ENCODE measurements around the gene CD151. TPM values are rescaled to one million over a fixed set of nuclear protein-coding genes. Genes with fewer than 3 reads are reported as not detected.

The CD151 gene
- total RNA-seq, 2 experiments from 2014 or later = 20.2 to 20.8 TPM

- intact Hi-C loops (cut with DNase I, micrococcal nuclease) = loop anchor here (1.0 kb wide), 3 partner anchors 10 to 22 kb away; partner anchors contain the start of genes RPLP2 (in 2 of the 2), POLR2L (in 1 of the 2) and TSPAN4 (in 1 of the 2)
- no peak for TF ChIP-seq CTCF (IDR thresholded peaks at IDR 0.05)
- ChIA-PET POLR2A (interaction anchor here (0.5 to 6.1 kb wide), 20 partner anchors 9 to 613 kb away, joined by 3 to 115 read pairs (median 7); partner anchors contain the start of genes BET1L, CD151, CRACR2B and DEAF1), CTCF (interaction anchor here (1.1 to 2.0 kb wide), 3 partner anchors 9 to 28 kb away, joined by 4 to 7 read pairs (median 4); no protein-coding TSS in a partner anchor)
- Histone ChIP-seq H3K4me3 (ENCODE audit: low read length) (peak overlapping the region; percentile 74), H3K27ac (ENCODE audit: low read depth in 1 of 2, low read length in 2 of 2) (peak overlapping the region in 1 of 2 donors; percentile 88), H3K4me1 (ENCODE audit: insufficient read depth, low read length) (peaks cover 34% of the 10 kb centered on the region), H3K36me3 (ENCODE audit: insufficient read depth, low read length) (peaks cover 32% of the 10 kb centered on the region), H3K9me3 (ENCODE audit: control insufficient read depth in 1 of 2, insufficient read depth in 1 of 2, low read length in 2 of 2) (no peaks in the 10 kb centered on the region), H3K27me3 (ENCODE audit: control insufficient read depth in 1 of 2, insufficient read depth in 2 of 2, low read length in 2 of 2) (no peaks in the 10 kb centered on the region)
- Mint-ChIP-seq H3K27me3 (no peaks in the 10 kb centered on the region), H3K4me3 (peak overlapping the region; percentile 97), H3K27ac (peak overlapping the region; percentile 92), H3K36me3 (ENCODE audit: low read depth) (peaks cover 32% of the 10 kb centered on the region), H3K4me1 (ENCODE audit: low read depth) (peaks cover 11% of the 10 kb centered on the region), H3K9me3 (no peaks in the 10 kb centered on the region)
- ATAC-seq (ENCODE audit: poor library complexity) = peak; percentile 78
- peak; percentile 92 to 98 (median 96) for DNase-seq
Measured at GRCh38 chr11:819943-820649, 12.7 kb upstream of the CD151 start.

GRCh38 chr11:820655-821511, 11.9 kb upstream of the CD151 start:
- H3K4me1 Mint-ChIP-seq (ENCODE audit: low read depth) = peaks cover 11% of the 10 kb centered on the region
- POLR2A ChIA-PET = interaction anchor here (0.5 to 6.1 kb wide), 16 partner anchors 10 to 614 kb away, joined by 3 to 115 read pairs (median 8); partner anchors contain the start of genes BET1L, CD151, CRACR2B and GATD1
- no peaks in the 10 kb centered on the region for H3K9me3 Mint-ChIP-seq
- H3K36me3 Mint-ChIP-seq (ENCODE audit: low read depth) = peaks cover 37% of the 10 kb centered on the region
- TF ChIP-seq CTCF (IDR thresholded peaks at IDR 0.05) = no peak
- Histone ChIP-seq H3K27me3 (ENCODE audit: control insufficient read depth in 1 of 2, insufficient read depth in 2 of 2, low read length in 2 of 2) (peaks cover 0 to 3% of the 10 kb centered on the region in 2 experiments), H3K27ac (ENCODE audit: low read depth in 1 of 2, low read length in 2 of 2) (no peak overlapping the region), H3K4me3 (ENCODE audit: low read length) (peak overlapping the region; percentile 74), H3K4me1 (ENCODE audit: insufficient read depth, low read length) (peaks cover 34% of the 10 kb centered on the region), H3K36me3 (ENCODE audit: insufficient read depth, low read length) (peaks cover 34% of the 10 kb centered on the region), H3K9me3 (ENCODE audit: control insufficient read depth in 1 of 2, insufficient read depth in 1 of 2, low read length in 2 of 2) (peaks cover 0 to 6% of the 10 kb centered on the region in 2 experiments)
- ATAC-seq (ENCODE audit: poor library complexity) = no peak
- intact Hi-C loops (cut with DNase I, micrococcal nuclease) = loop anchor here (1.0 kb wide), 2 partner anchors 9 to 21 kb away; partner anchors contain the start of genes POLR2L (in 1 of the 2) and TSPAN4 (in 1 of the 2)
- H3K27ac Mint-ChIP-seq = peak overlapping the region; percentile 92
- no peaks in the 10 kb centered on the region for H3K27me3 Mint-ChIP-seq
- H3K4me3 Mint-ChIP-seq = peak overlapping the region; percentile 97
- CTCF ChIA-PET = interaction anchor here (2.0 kb wide), 1 partner anchor 28 kb away, joined by 7 read pairs; no protein-coding TSS in a partner anchor
- DNase-seq = peak in 2 of 14 experiments; percentile 51 to 67

Data from CD4-positive, alpha-beta T cell (primary cell).